Bronchial epithelial cell (primary cell): ENCODE data around the gene P2RY6. TPM values are rescaled to one million over a fixed set of nuclear protein-coding genes. Genes with fewer than 3 reads are reported as not detected.

Experiments used
- DNase-seq: peaks from one replicate; pipeline ENCODE4 v3.0.0-alpha.2; 2010; ENCODE audit warnings: low read depth
- FAIRE-seq: peaks from 2 replicates; lab custom pipeline; 2011; peaks lifted over from hg19 to GRCh38; lab: Jason Lieb, UNC
- H3K27me3 ChIP-seq: 2 replicates; pipeline ENCODE4 v1.5.1; 2011; ENCODE audit warnings: low read length; ENCODE audit not compliant: control insufficient read depth, insufficient read depth
- H3K36me3 ChIP-seq: 2 replicates; pipeline ENCODE4 v1.5.1; 2011; ENCODE audit warnings: low read length; ENCODE audit not compliant: control insufficient read depth, insufficient read depth
- H3K4me3 ChIP-seq: 2 replicates; pipeline ENCODE4 v1.5.1; 2011; ENCODE audit warnings: mild to moderate bottlenecking, low read depth, low read length, control low read depth
- CTCF ChIP-seq: IDR thresholded peaks from 2 replicates; pipeline ENCODE4 v1.5.1; 2011; ENCODE audit warnings: mild to moderate bottlenecking, moderate library complexity, low read length, control low read depth, inconsistent platforms; ENCODE audit not compliant: insufficient read depth, severe bottlenecking
- total RNA-seq: library from RNA; depleted of rRNA; stranded (reverse); fragments of >200 nt; gene quantifications from 2 replicates; pipeline ENCODE4 v1.2.1, GENCODE V29; 2014

P2RY6 gene
- total RNA-seq, 1 donor from 2014 or later, result not detected

- Histone ChIP-seq H3K36me3 (peaks cover 3% of the 10 kb centered on the region), H3K4me3 (no peak overlapping the region), H3K27me3 (no peaks in the 10 kb centered on the region)
- no peak for TF ChIP-seq CTCF
- DNase-seq, result no peak
- FAIRE-seq, result no peak
Measured at GRCh38 chr11:73343076-73343873, 71.1 kb downstream of the P2RY6 start.

GRCh38 chr11:73344191-73344607 is 72.1 kb downstream of the P2RY6 start:
- peaks cover 3% of the 10 kb centered on the region for H3K36me3 ChIP-seq
- no peak overlapping the region for H3K4me3 ChIP-seq
- FAIRE-seq, result no peak
- TF ChIP-seq CTCF, result no peak
- no peak for DNase-seq
- no peaks in the 10 kb centered on the region for H3K27me3 ChIP-seq

DNA sequence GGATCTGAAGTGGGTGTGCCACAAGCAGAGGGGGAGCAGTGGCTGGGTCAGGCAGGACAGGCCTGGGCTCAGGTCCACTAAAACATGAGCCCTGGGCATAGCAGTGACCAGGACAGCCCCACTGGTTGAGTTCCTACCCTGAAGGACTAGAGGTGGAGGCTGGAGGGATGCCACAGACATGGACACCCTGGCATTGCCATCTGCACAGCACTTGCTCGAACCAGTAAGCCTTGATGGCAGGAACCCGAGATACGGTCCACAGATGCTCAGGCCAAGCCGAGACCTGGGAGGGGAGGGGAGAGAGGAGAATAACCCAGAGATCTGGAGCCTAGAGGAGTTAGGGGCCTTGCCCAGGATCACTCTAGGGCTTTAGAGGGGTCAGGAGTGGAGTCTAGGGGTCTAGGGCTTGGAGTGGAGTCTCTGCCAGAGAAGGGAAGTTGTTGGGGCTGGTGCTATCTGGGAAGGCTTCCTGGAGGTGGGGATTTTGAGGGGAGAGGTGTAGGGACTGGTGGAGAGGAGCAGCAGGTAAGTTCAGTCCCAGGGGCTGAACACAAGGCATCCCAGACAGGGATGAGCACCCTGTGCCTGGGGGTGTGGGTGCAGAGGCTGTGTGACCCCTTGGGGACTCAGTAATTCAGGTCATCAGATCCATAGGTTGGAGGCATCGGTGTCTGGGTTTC is 73.5 kb downstream of the P2RY6 start:
- Histone ChIP-seq H3K4me3 (no peak overlapping the region), H3K36me3 (peaks cover 3% of the 10 kb centered on the region), H3K27me3 (no peaks in the 10 kb centered on the region)
- TF ChIP-seq CTCF, result no peak
- FAIRE-seq, result no peak
- no peak for DNase-seq

DNA sequence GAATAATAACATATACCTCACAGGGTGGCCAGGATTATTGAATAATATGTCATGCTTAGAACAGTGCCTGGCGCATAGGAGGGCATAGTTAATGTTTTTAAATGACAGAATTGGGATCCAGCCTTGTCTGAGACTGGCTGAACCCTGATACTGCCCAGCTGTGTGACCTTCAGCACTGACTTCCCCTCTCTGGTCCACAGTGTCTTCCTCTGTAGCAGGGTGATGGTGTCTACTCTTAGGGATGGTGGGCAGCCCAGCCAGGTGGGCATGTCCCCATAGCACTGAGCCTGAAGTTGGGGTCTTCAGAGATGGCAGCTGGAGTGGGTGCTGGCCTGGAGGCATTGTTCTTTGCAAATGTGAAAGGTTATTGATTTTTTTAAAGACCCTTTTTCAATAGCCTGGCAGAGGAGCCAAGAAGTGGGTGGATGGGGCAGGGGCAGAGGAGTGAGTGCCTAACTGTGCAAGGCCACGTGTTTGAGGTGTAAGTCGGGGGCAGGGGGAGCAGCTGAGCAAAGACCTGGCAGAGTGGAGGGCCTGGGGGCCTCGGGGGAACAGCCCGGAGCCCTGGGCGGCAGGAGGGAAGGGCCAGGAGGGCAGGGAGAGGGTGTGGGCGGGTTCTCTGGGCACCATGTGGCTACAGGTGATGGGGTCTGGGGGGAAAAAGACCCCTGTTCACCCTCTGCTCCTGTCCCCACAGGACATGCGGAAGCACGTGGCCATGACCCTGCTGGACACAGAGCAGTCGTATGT is 74.2 kb downstream of the P2RY6 start:
- TF ChIP-seq CTCF, result no peak
- DNase-seq (no peak), FAIRE-seq (peak; percentile 7)
- Histone ChIP-seq H3K27me3 (no peaks in the 10 kb centered on the region), H3K36me3 (peaks cover 3% of the 10 kb centered on the region), H3K4me3 (no peak overlapping the region)

GRCh38 chr11:73347067-73347466 is 74.9 kb downstream of the P2RY6 start:
- Histone ChIP-seq H3K36me3 (peaks cover 3% of the 10 kb centered on the region), H3K4me3 (no peak overlapping the region), H3K27me3 (no peaks in the 10 kb centered on the region)
- FAIRE-seq (no peak), DNase-seq (no peak)
- TF ChIP-seq CTCF, result no peak

Other genes with a start within 250 kb of the P2RY6 start
- gene FCHSD2, start 130.0 kb upstream of the P2RY6 start, total RNA-seq, result 3.6 and 10.0 TPM in 2 replicates
- gene P2RY2, start 54.1 kb upstream of the P2RY6 start, total RNA-seq, result 9.0 and 13.7 TPM in 2 replicates
- 4.5 and 5.1 TPM in 2 replicates for gene ARHGEF17, start 35.9 kb downstream of the P2RY6 start, total RNA-seq
- gene RELT, start 104.1 kb downstream of the P2RY6 start, total RNA-seq, result 2.9 and 3.4 TPM in 2 replicates